NCI-H82 treated with DMSO at 0.1 percent for 48 hours (cell line): ENCODE measurements around the gene AMY2B.
"Not testable (repeated sequence)": the region's sequence is repeated elsewhere in the genome, so short reads cannot be mapped to it uniquely, and the experiment has no call there.

Experiments
- DNase-seq: peaks from one replicate; lab custom pipeline; 2025; ENCODE audit not compliant: unreplicated experiment; lab: John Stamatoyannopoulos, UW

AMY2B gene

GRCh38 chr1:103616994-103617477 lies 45.6 kb downstream of the AMY2B start, which contains the start of gene AMY2A:
Gene AMY2A (plus strand): TSS chr1:103617427. CDS start chr1:103617441, 14 bp downstream.
- not testable (repeated sequence) for DNase-seq

DNA sequence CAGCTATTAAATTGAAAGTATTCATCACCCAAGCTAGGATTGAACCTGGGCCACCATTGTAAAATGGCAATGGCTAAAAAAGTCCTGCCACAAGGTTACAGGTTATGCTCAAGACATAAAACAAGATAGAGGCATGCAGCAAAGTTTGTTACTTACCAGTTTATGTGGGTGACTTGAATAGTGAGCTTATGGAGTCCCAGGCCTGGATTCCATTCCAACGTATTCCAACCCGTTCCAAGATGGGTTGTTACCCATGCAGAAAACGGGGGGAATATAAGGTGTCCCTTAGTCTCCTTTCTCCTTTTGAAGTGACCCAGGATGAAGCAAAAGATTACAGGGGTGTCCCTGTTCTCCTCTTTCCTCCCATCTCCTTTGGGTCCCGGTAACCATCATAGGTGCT lies 56.0 kb downstream of the AMY2B start:
- not testable (repeated sequence) for DNase-seq
